GM12878 (cell line): ENCODE results near the gene PEMT. TPM values are rescaled to one million over a fixed set of nuclear protein-coding genes. Genes with fewer than 3 reads are reported as not detected.

Experiments used
- ATAC-seq: fragments of 200-7000 bp; cut with Tn5 transposase; 3 replicates; pipeline ENCODE4 v1.9.1; 2020; ENCODE audit warnings: mild to moderate bottlenecking, moderate library complexity
- BruUV-seq: library from RNA; stranded (reverse); fragments of 400-500 nt; replicated peaks from 2 replicates; lab custom pipeline; 2021; lab: Mats Ljungman, UMichigan
- CTCF ChIA-PET: fragments of 300-600 bp; sonication (Branson Sonifier 250); formaldehyde crosslinking; extraction: SDS; loops from one replicate; lab custom pipeline; 2021; ENCODE audit warnings: inconsistent platforms; lab: Yijun Ruan, JAX
- POLR2A ChIA-PET: fragments of 350-600 bp; formaldehyde crosslinking; extraction: SDS; loops from one replicate; lab custom pipeline; 2021; ENCODE audit warnings: inconsistent platforms; lab: Charles Lee
- RAD21 ChIA-PET: fragments of 300-600 bp; sonication (Branson Sonifier 250); formaldehyde crosslinking; loops from one replicate; lab custom pipeline; 2023; ENCODE audit warnings: antibody characterized with exemption; ENCODE audit not compliant: unreplicated experiment; lab: Charles Lee
- SMC1A ChIA-PET: fragments of 300-600 bp; sonication (Branson Sonifier 250); formaldehyde crosslinking; loops from one replicate; lab custom pipeline; 2023; ENCODE audit not compliant: unreplicated experiment, uncharacterized antibody; lab: Charles Lee
- DNase-seq: peaks from one replicate; pipeline ENCODE4 v3.0.0-alpha.2; 2011; ENCODE audit warnings: low read depth, low spot score
- FAIRE-seq: peaks from 3 replicates; lab custom pipeline; 2011; peaks lifted over from hg19 to GRCh38; lab: Jason Lieb, UNC
- H2AFZ ChIP-seq: 2 replicates; pipeline ENCODE4 v1.6.0; 2011; ENCODE audit warnings: low read depth, low read length, control low read depth; ENCODE audit not compliant: control insufficient read depth
- H3K27ac ChIP-seq: 2 replicates; pipeline ENCODE4 v1.5.1; 2011; ENCODE audit warnings: control low read depth; ENCODE audit not compliant: control insufficient read depth, insufficient read depth
- H3K27me3 ChIP-seq, 2 experiments: replicated peaks in 1 of 2; 2 replicates each; pipeline versions ENCODE4 v1.6.0 to v1.6.1; 2011; ENCODE audit warnings: low read length in 1 of 2; ENCODE audit not compliant: control insufficient read depth in 2 of 2, insufficient read depth in 2 of 2
- H3K36me3 ChIP-seq, 2 experiments: 2 replicates each; pipeline ENCODE4 v1.5.1; 2011; ENCODE audit warnings: low read length in 1 of 2; ENCODE audit not compliant: control insufficient read depth in 2 of 2, insufficient read depth in 2 of 2
- H3K4me1 ChIP-seq: 2 replicates; pipeline ENCODE4 v1.6.1; 2011; ENCODE audit warnings: mild to moderate bottlenecking, low read length, moderate library complexity, mixed read lengths; ENCODE audit not compliant: control insufficient read depth, insufficient read depth
- H3K4me2 ChIP-seq: 2 replicates; pipeline ENCODE4 v1.6.0; 2011; ENCODE audit warnings: control low read depth; ENCODE audit not compliant: control insufficient read depth, insufficient read depth
- H3K4me3 ChIP-seq: fragments of 200-600 bp; sonication (generic); 2 replicates; pipeline ENCODE4 v1.5.1; 2016
- H3K79me2 ChIP-seq: 2 replicates; pipeline ENCODE4 v1.6.0; 2011; ENCODE audit warnings: low read length; ENCODE audit not compliant: control insufficient read depth, insufficient read depth
- H3K9ac ChIP-seq: 2 replicates; pipeline ENCODE4 v1.8.0; 2011; ENCODE audit warnings: low read length, control low read depth, mixed read lengths; ENCODE audit not compliant: control insufficient read depth, insufficient read depth
- H3K9me3 ChIP-seq: replicated peaks from 3 replicates; pipeline ENCODE4 v1.5.1; 2011; ENCODE audit warnings: mild to moderate bottlenecking, low read length; ENCODE audit not compliant: control insufficient read depth, insufficient read depth
- H4K20me1 ChIP-seq: 2 replicates; pipeline ENCODE4 v1.6.0; 2011; ENCODE audit not compliant: control insufficient read depth, insufficient read depth
- ATF7 ChIP-seq: fragments of 450-650 bp; IDR thresholded peaks from 2 replicates; pipeline ENCODE4 v1.6.1; 2016; ENCODE audit warnings: low read depth, mild to moderate bottlenecking
- BRCA1 ChIP-seq: IDR thresholded peaks from 2 replicates; pipeline ENCODE4 v1.6.1; 2011; ENCODE audit warnings: low read depth, low read length, improper control_type of control experiment
- CHD1 ChIP-seq: IDR thresholded peaks from 2 replicates; pipeline ENCODE4 v1.6.1; 2012; ENCODE audit warnings: low read depth, low read length, improper control_type of control experiment
- CHD4 ChIP-seq: fragments of 200-600 bp; sonication (generic); IDR thresholded peaks from 2 replicates; pipeline ENCODE4 v1.6.1; 2016; ENCODE audit warnings: mild to moderate bottlenecking
- EGR1 ChIP-seq, 2 experiments: IDR thresholded peaks; 1 replicate in 1 of 2; 2 replicates in 1 of 2; pipeline ENCODE4 v1.6.1; 2011 to 2012; ENCODE audit warnings: low read depth in 2 of 2, low read length in 2 of 2, borderline replicate concordance in 1 of 2, mild to moderate bottlenecking in 1 of 2, moderate library complexity in 1 of 2
- GATAD2B ChIP-seq: fragments of 450-650 bp; conservative IDR thresholded peaks from 2 replicates; pipeline ENCODE4 v1.6.1; 2017; ENCODE audit warnings: low read depth, mild to moderate bottlenecking, moderate library complexity
- MEF2A ChIP-seq: IDR thresholded peaks from 2 replicates; pipeline ENCODE4 v1.6.1; 2011; ENCODE audit warnings: low read depth, mild to moderate bottlenecking, low read length, moderate library complexity; ENCODE audit not compliant: insufficient read depth
- MTA2 ChIP-seq: fragments of 450-650 bp; IDR thresholded peaks from 2 replicates; pipeline ENCODE4 v1.6.1; 2016; ENCODE audit warnings: low read depth, mild to moderate bottlenecking, moderate library complexity
- NBN ChIP-seq: fragments of 450-650 bp; IDR thresholded peaks from 2 replicates; pipeline ENCODE4 v1.6.1; 2016
- NFYA ChIP-seq: IDR thresholded peaks from 2 replicates; pipeline ENCODE4 v1.6.1; 2011; ENCODE audit warnings: low read depth, mild to moderate bottlenecking, low read length, improper control_type of control experiment, borderline replicate concordance
- PAX8 ChIP-seq: fragments of 450-650 bp; IDR thresholded peaks from 2 replicates; pipeline ENCODE4 v1.6.1; 2017; ENCODE audit warnings: mild to moderate bottlenecking, moderate library complexity
- POLR2AphosphoS5 ChIP-seq: IDR thresholded peaks from 2 replicates; pipeline ENCODE4 v1.6.1; 2011; ENCODE audit warnings: mild to moderate bottlenecking, low read length, inconsistent platforms
- SP1 ChIP-seq: IDR thresholded peaks from one replicate; pipeline ENCODE4 v1.6.1; 2011; ENCODE audit warnings: low read depth, low read length
- YBX1 ChIP-seq: fragments of 450-650 bp; IDR thresholded peaks from 2 replicates; pipeline ENCODE4 v1.6.1; 2016; ENCODE audit warnings: antibody characterized with exemption
- ZBED1 ChIP-seq: IDR thresholded peaks from 2 replicates; pipeline ENCODE4 v1.6.1; 2016; ENCODE audit warnings: borderline replicate concordance
- ZNF217 ChIP-seq: fragments of 450-650 bp; IDR thresholded peaks from 2 replicates; pipeline ENCODE4 v1.6.1; 2017; ENCODE audit warnings: antibody characterized with exemption, mild to moderate bottlenecking
- WGBS: methylation state at CpG from one replicate; pipeline ENCODE4 v1.1.6; 2016; ENCODE audit warnings: low lambda C conversion rate; ENCODE audit not compliant: insufficient replicate concordance, insufficient coverage; ENCODE audit errors: missing lambda C conversion rate; 5-methylcytosine and 5-hydroxymethylcytosine counted together
- in situ Hi-C: fragments of 300-500 bp; cut with MboI; formaldehyde crosslinking; loops from 9 replicates; pipeline ENCODE4 v1.14.3; 2018; ENCODE audit warnings: mixed read lengths
- intact Hi-C: fragments of 100-400 bp; cut with micrococcal nuclease; formaldehyde crosslinking; loops from one replicate; pipeline ENCODE4 v1.14.2; 2022; ENCODE audit not compliant: unreplicated experiment
- polyA plus RNA-seq, 11 experiments: library from polyadenylated mRNA; depleted of rRNA in 4 of 11; unstranded in 6 of 11; stranded (reverse) in 5 of 11; fragments of >200 nt; fragmentation: Nextera tagmentation in 4 of 11; fragmentation: Illumina TruSeq in 1 of 11; extraction: Ambion mirVana in 4 of 11; extraction: Trizol in 1 of 11; gene quantifications; 1 replicate in 1 of 11; 2 replicates in 10 of 11; pipeline versions ENCODE4 v1.2.1 to v1.2.3, GENCODE V29; 2011 to 2016; ENCODE audit warnings: inconsistent platforms in 2 of 11, missing spikeins in 2 of 11, low read depth in 1 of 11
- total RNA-seq, 4 experiments: library from RNA; depleted of rRNA in 3 of 4; stranded (reverse); fragments of >200 nt in 3 of 4; fragmentation: Illumina TruSeq in 1 of 4; extraction: Trizol in 1 of 4; gene quantifications; 2 replicates each; pipeline versions ENCODE4 v1.2.1 to v1.2.3, GENCODE V29; 2013 to 2021
- TF ChIP-seq, protein P1 (sequence below): fragments of 450-650 bp; IDR thresholded peaks from 2 replicates; pipeline ENCODE4 v1.6.1; 2017; ENCODE audit warnings: mild to moderate bottlenecking, moderate library complexity
- TF ChIP-seq, protein P2 (sequence below): fragments of 150-350 bp; IDR thresholded peaks from 2 replicates; pipeline ENCODE4 v1.6.1; 2014; ENCODE audit warnings: mild to moderate bottlenecking, low read depth, low read length

Gene PEMT
- total and polyA plus RNA-seq, 10 of the 15 experiments (the other 5 are each of a cell fraction or from before 2014, with no cell fraction given), result 2.8 to 44.7 (median 25.4) TPM

DNA sequence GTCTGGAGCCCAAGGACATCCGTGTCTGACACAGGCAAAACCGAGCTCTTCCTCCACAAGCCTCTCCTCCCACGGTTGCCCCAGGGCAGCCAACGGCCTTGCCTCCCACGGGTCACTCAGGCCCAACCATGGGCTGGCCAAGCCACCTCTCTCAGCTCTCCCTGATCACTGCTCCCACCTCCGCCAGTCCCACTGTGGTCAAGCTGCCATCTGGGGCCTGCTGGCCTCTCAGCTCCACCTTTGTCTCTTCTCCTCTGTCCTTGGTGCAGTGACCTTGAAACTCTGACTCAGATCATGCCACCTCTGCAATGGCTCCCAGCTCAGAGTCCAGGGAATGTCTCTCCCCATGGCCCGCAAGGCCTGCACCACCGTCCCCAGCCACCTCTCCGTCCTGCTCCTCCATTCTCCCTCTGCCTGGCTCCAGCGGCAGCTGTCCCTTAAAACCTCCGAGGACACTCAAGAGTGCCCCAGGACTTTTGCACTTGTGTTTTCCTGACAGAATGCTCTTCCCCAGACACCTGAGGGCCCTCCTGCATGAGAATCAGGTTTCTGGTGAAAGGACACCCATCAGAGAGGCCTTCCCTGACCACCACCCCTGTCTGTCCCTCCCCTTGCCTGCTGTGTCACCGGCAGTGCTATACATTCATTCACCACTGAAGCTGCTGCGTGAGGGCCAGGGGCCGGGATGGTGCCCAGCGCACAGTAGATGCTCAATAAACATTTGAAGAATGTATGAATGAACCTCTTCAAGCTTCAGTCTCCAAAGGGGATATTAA is 19.3 kb downstream of the PEMT start (continued):
- TF ChIP-seq, protein P1, sequence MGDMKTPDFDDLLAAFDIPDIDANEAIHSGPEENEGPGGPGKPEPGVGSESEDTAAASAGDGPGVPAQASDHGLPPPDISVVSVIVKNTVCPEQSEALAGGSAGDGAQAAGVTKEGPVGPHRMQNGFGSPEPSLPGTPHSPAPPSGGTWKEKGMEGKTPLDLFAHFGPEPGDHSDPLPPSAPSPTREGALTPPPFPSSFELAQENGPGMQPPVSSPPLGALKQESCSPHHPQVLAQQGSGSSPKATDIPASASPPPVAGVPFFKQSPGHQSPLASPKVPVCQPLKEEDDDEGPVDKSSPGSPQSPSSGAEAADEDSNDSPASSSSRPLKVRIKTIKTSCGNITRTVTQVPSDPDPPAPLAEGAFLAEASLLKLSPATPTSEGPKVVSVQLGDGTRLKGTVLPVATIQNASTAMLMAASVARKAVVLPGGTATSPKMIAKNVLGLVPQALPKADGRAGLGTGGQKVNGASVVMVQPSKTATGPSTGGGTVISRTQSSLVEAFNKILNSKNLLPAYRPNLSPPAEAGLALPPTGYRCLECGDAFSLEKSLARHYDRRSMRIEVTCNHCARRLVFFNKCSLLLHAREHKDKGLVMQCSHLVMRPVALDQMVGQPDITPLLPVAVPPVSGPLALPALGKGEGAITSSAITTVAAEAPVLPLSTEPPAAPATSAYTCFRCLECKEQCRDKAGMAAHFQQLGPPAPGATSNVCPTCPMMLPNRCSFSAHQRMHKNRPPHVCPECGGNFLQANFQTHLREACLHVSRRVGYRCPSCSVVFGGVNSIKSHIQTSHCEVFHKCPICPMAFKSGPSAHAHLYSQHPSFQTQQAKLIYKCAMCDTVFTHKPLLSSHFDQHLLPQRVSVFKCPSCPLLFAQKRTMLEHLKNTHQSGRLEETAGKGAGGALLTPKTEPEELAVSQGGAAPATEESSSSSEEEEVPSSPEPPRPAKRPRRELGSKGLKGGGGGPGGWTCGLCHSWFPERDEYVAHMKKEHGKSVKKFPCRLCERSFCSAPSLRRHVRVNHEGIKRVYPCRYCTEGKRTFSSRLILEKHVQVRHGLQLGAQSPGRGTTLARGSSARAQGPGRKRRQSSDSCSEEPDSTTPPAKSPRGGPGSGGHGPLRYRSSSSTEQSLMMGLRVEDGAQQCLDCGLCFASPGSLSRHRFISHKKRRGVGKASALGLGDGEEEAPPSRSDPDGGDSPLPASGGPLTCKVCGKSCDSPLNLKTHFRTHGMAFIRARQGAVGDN, result no peak
- TF ChIP-seq ZBED1 (no peak), ZNF217 (no peak), ATF7 (no peak), NBN (no peak)
- TF ChIP-seq, all 136 proteins: peak for 0

DNA sequence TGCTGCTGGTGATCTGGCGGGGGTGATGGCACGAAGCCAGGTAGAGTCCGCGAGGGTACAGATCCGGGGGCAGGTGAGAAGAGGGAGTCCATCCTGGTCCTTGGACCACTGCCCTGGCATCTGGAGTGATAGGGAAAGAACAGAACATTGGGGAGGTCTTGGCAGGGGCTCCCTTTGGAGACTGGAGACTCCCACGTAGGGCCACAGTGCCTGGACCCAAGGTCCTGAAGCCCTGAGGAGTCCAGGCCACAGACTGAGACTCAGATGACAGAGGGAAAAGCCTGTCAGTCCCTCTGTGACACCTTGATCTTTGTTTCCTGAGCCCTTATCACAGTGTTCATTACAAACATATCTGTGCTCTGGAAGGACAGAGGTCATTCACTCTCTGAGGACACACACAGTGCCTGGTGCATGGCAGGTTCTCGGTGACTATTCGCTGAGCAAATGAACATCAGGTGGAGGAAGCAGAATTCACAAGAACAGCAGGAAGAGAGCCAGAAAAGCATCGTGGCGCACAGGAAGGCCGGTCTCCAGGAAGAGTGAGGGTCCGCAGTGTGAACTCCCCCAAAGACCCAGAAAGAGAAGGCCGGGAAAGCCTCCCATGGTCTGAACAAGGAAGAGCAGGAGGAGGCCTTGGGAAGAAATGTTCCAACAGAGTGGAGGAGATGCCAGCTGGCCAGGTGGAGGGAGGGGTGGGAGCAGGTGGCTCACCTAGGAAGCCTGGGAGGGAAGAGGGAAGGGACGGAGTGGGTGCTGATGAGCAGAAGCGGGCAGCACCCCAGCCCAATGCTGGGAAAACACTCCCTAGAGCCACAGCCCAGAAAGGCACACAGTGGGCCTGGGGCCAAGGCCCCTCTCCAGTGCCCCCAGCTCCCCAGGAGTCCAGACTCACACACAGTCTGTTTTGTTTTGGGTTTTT is 20.5 kb downstream of the PEMT start:
- H3K27ac ChIP-seq, result no peak overlapping the region
- FAIRE-seq, result no peak
- no peaks in the 10 kb centered on the region for H4K20me1 ChIP-seq
- no peak overlapping the region for H2AFZ ChIP-seq
- H3K4me2 ChIP-seq, result no peak overlapping the region
- no peak for DNase-seq
- no peak overlapping the region for H3K4me3 ChIP-seq
- no peaks in the 10 kb centered on the region for H3K27me3 ChIP-seq
- ChIA-PET CTCF (interaction anchor here (0.6 kb wide), 1 partner anchor 146 kb away, joined by 3 read pairs; no protein-coding TSS in a partner anchor), RAD21 (no interaction called here), SMC1A (no interaction called here), POLR2A (no interaction called here)
- H3K36me3 ChIP-seq, result 0 out of 4 replicates have a peak, but pooled peaks cover 0 to 1% of the 10 kb centered on the region in 2 experiments
- no peaks in the 10 kb centered on the region for H3K4me1 ChIP-seq
- in situ Hi-C loops (no loop called here), intact Hi-C loops (no loop called here)
- no TSS peak for BruUV-seq
- TF ChIP-seq CHD1 (no peak), POLR2AphosphoS5 (no peak), CHD4 (no peak), MEF2A (no peak), MTA2 (no peak), GATAD2B (no peak), EGR1 (IDR thresholded peaks at IDR 0.05; ENCODE audit: borderline replicate concordance in 1 of 2, low read depth in 2 of 2, low read length in 2 of 2) (no peak), ZNF217 (no peak), YBX1 (no peak), PAX8 (no peak), BRCA1 (no peak), SP1 (no peak), NFYA (no peak)
- TF ChIP-seq, protein P2, sequence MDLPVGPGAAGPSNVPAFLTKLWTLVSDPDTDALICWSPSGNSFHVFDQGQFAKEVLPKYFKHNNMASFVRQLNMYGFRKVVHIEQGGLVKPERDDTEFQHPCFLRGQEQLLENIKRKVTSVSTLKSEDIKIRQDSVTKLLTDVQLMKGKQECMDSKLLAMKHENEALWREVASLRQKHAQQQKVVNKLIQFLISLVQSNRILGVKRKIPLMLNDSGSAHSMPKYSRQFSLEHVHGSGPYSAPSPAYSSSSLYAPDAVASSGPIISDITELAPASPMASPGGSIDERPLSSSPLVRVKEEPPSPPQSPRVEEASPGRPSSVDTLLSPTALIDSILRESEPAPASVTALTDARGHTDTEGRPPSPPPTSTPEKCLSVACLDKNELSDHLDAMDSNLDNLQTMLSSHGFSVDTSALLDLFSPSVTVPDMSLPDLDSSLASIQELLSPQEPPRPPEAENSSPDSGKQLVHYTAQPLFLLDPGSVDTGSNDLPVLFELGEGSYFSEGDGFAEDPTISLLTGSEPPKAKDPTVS, result no peak
- ATAC-seq, result no peak
- no peak overlapping the region for H3K9ac ChIP-seq
- WGBS, result 73% methylated on average over 15 of the region's 15 CpGs
- no peaks in the 10 kb centered on the region for H3K9me3 ChIP-seq
- H3K79me2 ChIP-seq, result no peaks in the 10 kb centered on the region
